Mucosa of stomach (tissue), 1 donor: ENCODE results near the gene VWA5A.
"Not testable (repeated sequence)": the region's sequence is repeated elsewhere in the genome, so short reads cannot be mapped to it uniquely, and the experiment has no call there.

Experiments
- H3K27me3 ChIP-seq: one replicate; pipeline ENCODE4 v1.7.0; 2013; ENCODE audit warnings: mild to moderate bottlenecking, low read length; ENCODE audit not compliant: control insufficient read depth, insufficient read depth
- H3K36me3 ChIP-seq: one replicate; pipeline ENCODE4 v1.7.0; 2013; ENCODE audit warnings: low read length; ENCODE audit not compliant: control insufficient read depth, insufficient read depth
- H3K4me1 ChIP-seq: one replicate; pipeline ENCODE4 v1.7.0; 2013; ENCODE audit warnings: mild to moderate bottlenecking, low read length; ENCODE audit not compliant: control insufficient read depth, insufficient read depth
- H3K4me3 ChIP-seq: one replicate; pipeline ENCODE4 v1.7.0; 2013; ENCODE audit warnings: low read length
- H3K9ac ChIP-seq: one replicate; pipeline ENCODE4 v1.7.0; 2013; ENCODE audit warnings: mild to moderate bottlenecking, low read length, moderate library complexity
- H3K9me3 ChIP-seq: one replicate; pipeline ENCODE4 v1.7.0; 2013; ENCODE audit warnings: mild to moderate bottlenecking, low read length, moderate library complexity; ENCODE audit not compliant: control insufficient read depth
- donor health status: Pancreatic carcinoma.

Gene VWA5A

DNA sequence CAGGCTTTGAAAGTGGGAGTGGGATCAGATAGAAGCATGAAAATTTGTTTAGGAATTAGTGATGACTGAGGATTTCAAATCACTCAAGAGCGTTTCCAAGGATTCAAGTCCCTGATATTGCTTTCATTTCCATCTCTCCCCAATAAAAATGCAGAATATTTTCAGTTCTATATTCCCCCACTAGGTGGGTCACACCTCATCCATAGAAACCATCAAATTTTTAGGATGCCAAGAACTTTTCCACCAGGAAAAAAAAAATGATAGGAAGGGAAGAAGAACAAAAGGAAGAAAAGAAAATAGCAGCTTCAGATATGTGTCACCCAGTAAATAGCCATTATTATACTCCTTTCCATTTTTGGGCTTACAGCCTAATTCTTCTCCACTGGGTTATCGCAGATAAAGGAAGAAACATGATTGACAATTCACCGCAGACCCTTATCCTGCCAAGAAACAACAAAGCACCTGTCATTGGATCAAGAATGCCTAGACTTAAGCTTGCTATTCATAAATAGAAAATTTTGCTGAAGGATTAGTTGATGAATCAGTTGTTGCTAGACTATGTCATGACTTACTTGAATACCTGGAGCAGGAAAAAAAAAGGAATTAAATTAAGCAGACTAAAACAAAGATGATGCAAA is 37.6 kb downstream of the VWA5A start:
- H3K36me3 ChIP-seq: no peaks in the 10 kb centered on the region
- no peaks in the 10 kb centered on the region for H3K9me3 ChIP-seq
- H3K27me3 ChIP-seq: no peaks in the 10 kb centered on the region
- H3K9ac ChIP-seq: no peak overlapping the region
- H3K4me1 ChIP-seq: no peaks in the 10 kb centered on the region
- no peak overlapping the region for H3K4me3 ChIP-seq

DNA sequence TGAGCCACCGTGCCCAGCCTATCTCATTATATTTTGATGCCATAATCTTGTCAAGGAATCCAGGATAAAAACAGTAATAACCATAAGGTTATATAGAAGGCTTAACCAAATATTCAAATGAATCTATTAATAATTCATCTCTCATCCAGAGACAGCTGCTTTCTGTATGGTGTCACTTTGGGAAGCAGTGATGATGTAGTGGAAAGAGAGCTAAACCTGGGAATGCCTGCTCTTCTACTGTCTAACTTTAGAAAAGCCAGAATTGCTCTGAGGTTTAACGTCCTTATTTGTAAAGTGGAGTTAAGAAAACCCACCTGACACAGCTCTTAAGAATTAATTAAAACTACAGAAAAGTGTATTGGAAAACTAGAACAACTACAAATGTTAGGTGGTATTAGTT is 38.6 kb downstream of the VWA5A start:
- Histone ChIP-seq H3K27me3 (no peaks in the 10 kb centered on the region), H3K36me3 (no peaks in the 10 kb centered on the region), H3K4me3 (no peak overlapping the region), H3K9ac (no peak overlapping the region), H3K9me3 (no peaks in the 10 kb centered on the region), H3K4me1 (no peaks in the 10 kb centered on the region)

DNA sequence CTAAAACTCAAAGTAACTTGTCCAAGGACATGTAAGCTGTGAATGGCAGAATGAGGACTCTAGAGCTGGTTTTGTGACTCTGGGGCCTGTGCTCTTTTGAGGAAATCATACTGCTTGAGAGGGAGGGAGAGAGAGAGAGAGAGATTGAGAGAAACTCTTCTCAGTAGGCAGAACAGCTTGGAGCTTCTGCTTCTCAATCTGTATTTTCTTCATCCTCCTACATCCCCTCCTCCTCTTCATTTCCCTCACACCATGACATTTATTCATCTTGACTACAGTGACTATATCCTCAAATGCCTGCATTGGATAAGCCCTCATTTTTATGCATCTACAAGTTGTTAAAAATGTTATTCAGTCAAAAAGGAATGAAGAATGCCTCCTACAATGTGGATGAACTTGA is 44.2 kb downstream of the VWA5A start:
- H3K4me3 ChIP-seq: no peak overlapping the region
- H3K9ac ChIP-seq: no peak overlapping the region
- no peaks in the 10 kb centered on the region for H3K9me3 ChIP-seq
- no peaks in the 10 kb centered on the region for H3K4me1 ChIP-seq
- H3K36me3 ChIP-seq: no peaks in the 10 kb centered on the region
- H3K27me3 ChIP-seq: no peaks in the 10 kb centered on the region

DNA sequence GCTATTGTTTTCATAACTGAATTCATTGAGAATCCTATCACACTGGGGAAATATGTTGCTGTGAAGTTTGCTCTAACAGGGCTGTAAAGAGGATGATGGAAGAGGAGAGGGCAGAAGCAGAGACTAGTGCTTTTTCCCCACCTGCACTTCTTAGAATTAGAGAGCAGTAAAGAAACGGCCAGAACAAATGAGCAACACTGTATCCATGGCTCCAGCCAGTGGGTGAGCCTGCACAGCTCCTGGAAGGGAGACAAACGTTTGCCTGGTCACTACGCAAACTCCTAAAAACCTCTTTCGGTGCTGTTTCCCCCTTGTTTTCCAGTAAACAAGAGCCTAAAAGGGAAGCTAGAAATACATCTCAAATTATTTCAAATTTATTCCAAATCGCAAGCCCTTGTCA is 45.7 kb downstream of the VWA5A start:
- H3K9ac ChIP-seq: no peak overlapping the region
- no peak overlapping the region for H3K4me3 ChIP-seq
- H3K27me3 ChIP-seq: no peaks in the 10 kb centered on the region
- H3K36me3 ChIP-seq: no peaks in the 10 kb centered on the region
- no peaks in the 10 kb centered on the region for H3K4me1 ChIP-seq
- no peaks in the 10 kb centered on the region for H3K9me3 ChIP-seq

DNA sequence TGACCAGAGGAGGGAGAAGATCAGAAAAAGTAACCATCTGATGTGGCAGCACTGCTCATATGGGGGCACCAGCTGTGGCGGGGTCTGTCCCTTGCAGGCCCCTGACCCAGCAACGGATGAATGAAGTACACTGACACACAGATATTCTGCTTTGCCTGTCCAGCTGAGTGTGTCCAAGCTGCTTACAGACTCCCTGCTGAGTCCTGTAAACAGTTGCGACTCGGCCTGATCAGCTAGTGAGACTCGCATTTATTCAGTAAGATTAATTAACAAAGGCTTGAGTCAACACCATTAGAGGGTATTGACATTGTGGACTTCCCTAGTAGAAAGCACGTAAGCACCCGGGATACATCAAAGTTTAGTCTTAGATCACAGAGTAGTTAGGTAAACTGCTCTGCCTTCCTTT is 52.6 kb downstream of the VWA5A start:
- H3K27me3 ChIP-seq: no peaks in the 10 kb centered on the region
- no peaks in the 10 kb centered on the region for H3K9me3 ChIP-seq
- H3K4me1 ChIP-seq: no peaks in the 10 kb centered on the region
- H3K4me3 ChIP-seq: no peak overlapping the region
- H3K36me3 ChIP-seq: no peaks in the 10 kb centered on the region
- H3K9ac ChIP-seq: no peak overlapping the region

DNA sequence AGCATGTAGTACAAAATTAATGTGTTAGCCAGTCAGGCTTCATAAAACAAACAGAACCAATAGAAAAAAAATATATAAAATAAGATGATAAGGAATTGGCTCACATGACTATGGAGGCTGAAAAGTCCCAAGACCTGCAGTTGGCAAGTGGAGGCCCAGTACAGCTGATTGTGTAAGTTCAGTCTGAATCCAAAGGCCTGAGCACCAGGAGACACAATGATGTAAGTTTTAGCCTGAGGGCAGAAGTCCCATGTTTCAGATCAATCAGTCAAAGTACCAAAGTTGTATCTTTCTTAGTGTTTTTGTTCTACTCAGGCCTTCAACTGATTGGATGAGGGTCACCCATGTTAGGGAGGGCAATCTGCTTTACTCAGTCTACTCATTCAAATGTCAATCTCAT is 53.5 kb downstream of the VWA5A start:
- Histone ChIP-seq H3K4me1 (no peaks in the 10 kb centered on the region), H3K4me3 (no peak overlapping the region), H3K9ac (no peak overlapping the region), H3K9me3 (no peaks in the 10 kb centered on the region), H3K36me3 (no peaks in the 10 kb centered on the region), H3K27me3 (no peaks in the 10 kb centered on the region)

DNA sequence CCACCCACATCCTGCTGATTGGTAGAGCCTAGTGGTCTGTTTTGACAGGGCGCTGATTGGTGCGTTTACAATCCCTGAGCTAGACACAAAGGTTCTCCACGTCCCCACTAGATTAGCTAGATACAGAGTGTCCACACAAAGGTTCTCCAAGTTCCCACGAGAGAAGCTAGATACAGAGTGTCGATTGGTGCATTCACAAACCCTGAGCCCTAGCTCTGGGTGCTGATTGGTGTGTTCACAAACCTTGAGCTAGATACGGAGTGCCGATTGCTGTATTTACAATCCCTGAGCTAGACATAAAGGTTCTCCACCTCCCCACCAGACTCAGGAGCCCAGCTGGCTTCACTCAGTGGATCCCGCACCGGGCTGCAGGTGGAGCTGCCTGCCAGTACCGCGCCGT is 55.1 kb downstream of the VWA5A start:
- not testable (repeated sequence) for H3K9me3 ChIP-seq, H3K9ac ChIP-seq, H3K4me1 ChIP-seq, H3K27me3 ChIP-seq, H3K36me3 ChIP-seq, H3K4me3 ChIP-seq

DNA sequence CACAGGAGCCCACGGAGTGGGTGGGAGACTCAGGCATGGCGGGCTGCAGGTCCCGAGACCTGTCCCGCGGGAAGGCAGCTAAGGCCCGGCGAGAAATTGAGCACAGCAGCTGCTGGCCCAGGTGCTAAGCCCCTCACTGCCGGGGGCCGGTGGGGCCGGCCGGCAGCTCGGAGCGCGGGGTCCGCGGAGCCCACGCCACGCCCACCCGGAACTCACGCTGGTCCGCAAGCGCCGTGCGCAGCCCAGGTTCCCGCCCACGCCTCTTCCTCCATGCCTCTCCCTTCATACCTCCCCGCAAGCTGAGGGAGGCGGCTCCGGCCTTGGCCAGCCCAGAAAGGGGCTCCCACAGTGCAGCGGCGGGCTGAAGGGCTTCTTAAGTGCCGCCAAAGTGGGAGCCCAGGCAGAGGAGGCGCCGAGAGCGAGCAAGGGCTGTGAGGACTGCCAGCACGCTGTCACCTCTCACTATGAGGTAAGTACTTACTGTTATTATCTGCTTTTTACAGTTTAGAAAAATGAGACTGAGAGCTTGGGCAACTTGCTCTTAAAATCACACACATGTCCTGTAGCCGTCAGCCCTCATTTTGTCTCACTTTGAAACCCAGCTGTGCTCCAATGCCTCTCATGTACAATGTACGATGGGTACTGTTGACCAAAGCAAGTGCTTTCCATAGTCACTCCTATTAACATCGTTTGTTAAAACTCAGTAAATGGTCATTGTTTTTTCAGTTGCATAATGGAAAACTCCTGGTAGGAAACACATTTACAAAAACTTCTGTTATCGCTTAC is 55.7 kb downstream of the VWA5A start:
- H3K9ac ChIP-seq: no peak overlapping the region
- no peaks in the 10 kb centered on the region for H3K9me3 ChIP-seq
- no peak overlapping the region for H3K4me3 ChIP-seq
- H3K27me3 ChIP-seq: no peaks in the 10 kb centered on the region
- H3K36me3 ChIP-seq: no peaks in the 10 kb centered on the region
- H3K4me1 ChIP-seq: no peaks in the 10 kb centered on the region

DNA sequence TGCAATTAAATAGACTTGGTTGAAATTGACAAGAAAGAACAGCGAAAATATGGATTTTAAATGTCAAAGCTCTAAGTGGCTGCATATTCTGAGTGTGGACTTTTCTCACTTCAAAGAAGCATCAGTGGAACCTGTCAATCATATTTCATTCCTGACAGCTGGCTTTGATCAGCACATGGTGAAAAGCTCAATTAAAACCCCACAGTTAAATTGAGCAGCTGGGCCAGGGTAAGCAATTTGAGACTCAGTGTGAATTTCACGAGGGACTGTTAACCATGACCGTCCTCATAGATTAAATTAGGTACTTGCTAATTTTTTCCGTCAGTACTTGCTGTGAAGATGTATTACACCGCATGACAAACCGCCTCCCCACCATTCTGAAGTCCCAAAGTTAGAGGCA is 56.9 kb downstream of the VWA5A start:
- H3K4me3 ChIP-seq: no peak overlapping the region
- H3K9me3 ChIP-seq: no peaks in the 10 kb centered on the region
- H3K9ac ChIP-seq: no peak overlapping the region
- H3K4me1 ChIP-seq: no peaks in the 10 kb centered on the region
- no peaks in the 10 kb centered on the region for H3K27me3 ChIP-seq
- H3K36me3 ChIP-seq: no peaks in the 10 kb centered on the region

DNA sequence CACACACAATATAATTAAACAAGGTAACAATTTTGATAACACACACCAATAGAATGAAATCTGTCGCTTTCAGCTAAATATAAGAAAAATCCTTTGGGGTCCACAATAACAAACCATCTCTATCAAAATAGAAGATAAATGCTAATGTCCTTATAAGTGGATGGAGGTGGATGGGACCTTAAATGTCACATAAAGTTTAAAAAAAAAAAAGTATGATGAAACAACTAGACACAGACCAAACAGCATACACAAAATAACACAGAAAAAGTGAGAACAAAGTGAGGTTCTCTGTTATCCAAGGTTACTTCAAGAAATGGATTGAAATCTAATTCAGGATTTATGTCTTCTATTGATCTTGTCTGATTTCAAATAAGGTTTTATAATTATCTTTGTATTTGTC is 57.3 kb downstream of the VWA5A start:
- Histone ChIP-seq H3K9ac (no peak overlapping the region), H3K4me3 (no peak overlapping the region), H3K36me3 (no peaks in the 10 kb centered on the region), H3K4me1 (no peaks in the 10 kb centered on the region), H3K27me3 (no peaks in the 10 kb centered on the region), H3K9me3 (no peaks in the 10 kb centered on the region)

DNA sequence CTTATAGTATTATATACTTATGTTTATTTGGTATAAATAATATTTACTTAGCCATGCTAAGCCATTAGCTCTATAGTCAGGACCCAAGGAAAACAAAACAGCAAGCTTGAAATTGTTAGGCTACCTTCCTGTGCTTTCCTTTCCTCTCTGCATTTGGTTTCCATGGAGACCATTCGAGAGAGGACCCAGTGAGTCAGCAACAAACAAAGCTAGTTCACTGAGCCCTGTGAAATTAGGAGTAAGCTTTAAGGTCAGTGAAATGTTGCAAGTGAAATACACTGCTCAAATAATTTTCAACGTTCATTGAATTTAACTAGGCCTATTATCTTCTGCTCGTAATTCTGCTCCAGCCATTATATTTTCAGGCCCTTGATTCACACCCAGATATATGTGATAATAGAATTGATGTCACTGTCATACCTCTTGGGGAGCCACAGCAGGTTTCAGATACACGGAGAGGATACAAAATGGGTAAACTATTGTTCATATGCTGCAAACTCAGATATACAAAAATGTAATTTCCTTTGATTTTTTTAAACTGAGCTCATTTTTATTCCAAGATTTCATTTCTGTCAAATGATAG is 58.8 kb downstream of the VWA5A start:
- Histone ChIP-seq H3K4me3 (no peak overlapping the region), H3K36me3 (no peaks in the 10 kb centered on the region), H3K9ac (no peak overlapping the region), H3K9me3 (no peaks in the 10 kb centered on the region), H3K27me3 (no peaks in the 10 kb centered on the region), H3K4me1 (no peaks in the 10 kb centered on the region)

DNA sequence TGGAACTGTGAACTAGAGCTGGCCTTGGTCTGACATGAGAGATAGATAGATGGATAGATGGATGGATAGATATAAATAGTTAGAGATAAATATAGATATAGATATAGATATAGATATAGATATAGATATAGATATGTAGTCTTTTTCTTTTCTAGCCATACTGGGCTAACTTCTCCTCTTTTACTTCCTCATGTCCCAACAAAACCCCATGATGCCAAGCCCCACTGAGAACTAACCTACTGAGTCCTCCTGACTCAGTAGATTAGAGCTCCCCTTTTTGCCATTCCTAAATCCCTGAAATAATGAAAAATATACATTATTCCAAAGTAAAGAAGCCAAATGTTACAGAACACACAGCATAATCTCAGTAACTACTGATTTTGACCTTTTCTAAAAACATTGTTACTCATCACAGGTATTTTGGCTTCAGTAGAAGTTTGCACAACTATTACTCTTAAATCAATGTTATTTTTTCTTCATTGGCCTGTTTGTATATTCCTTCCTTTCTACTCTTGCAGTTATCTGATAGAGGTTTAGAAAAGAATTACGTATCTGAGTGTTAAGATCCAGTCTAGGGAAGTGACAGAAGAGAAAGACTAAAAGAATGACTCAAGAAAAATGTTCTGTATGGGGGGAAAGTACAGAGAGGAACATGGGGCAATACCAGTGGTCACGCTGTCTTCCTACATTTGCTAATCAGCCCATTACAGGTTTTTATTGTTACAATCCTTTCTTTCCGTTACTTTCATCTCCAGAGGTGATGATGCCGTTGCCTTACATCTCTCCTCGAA is 61.9 kb downstream of the VWA5A start:
- Histone ChIP-seq H3K9me3 (no peaks in the 10 kb centered on the region), H3K4me3 (no peak overlapping the region), H3K36me3 (no peaks in the 10 kb centered on the region), H3K9ac (no peak overlapping the region), H3K4me1 (no peaks in the 10 kb centered on the region), H3K27me3 (no peaks in the 10 kb centered on the region)
